ENCODE results near the gene UQCRH.
A peak's percentile ranks its signal among the peaks of the same experiment; 100 is the strongest.
"Not testable (repeated sequence)": the region's sequence is repeated elsewhere in the genome, so short reads cannot be mapped to it uniquely, and the experiment has no call there.

The UQCRH gene

GRCh38 chr1:46300673-46301405 is 2.7 kb upstream of the UQCRH start:
- DNase-seq (ENCODE audit: low spot score): no peak

- no peak for DNase-seq (ENCODE audit: low spot score)
Measured at GRCh38 chr1:46301406-46301807, 2.1 kb upstream of the UQCRH start.

GRCh38 chr1:46301808-46302640 is 1.5 kb upstream of the UQCRH start:
- peak; percentile 49 for DNase-seq (ENCODE audit: low spot score)

GRCh38 chr1:46302641-46303037 is 859 bp upstream of the UQCRH start:
- no peak for DNase-seq (ENCODE audit: low spot score)

- no peak for DNase-seq (ENCODE audit: low spot score)
Measured at GRCh38 chr1:46303872-46304326, 401 bp downstream of the UQCRH start.

GRCh38 chr1:46306159-46306530 is 2.6 kb downstream of the UQCRH start:
- no peak for DNase-seq (ENCODE audit: low spot score)

GRCh38 chr1:46309401-46310159 is 6.1 kb downstream of the UQCRH start:
- DNase-seq (ENCODE audit: low spot score): no peak

- DNase-seq (ENCODE audit: low spot score): no peak
Measured at GRCh38 chr1:46310321-46310720, 6.8 kb downstream of the UQCRH start.

GRCh38 chr1:46315669-46316403 is 12.3 kb downstream of the UQCRH start:
- DNase-seq (ENCODE audit: low spot score): no peak

GRCh38 chr1:46317323-46317722 is 13.8 kb downstream of the UQCRH start:
- no peak for DNase-seq (ENCODE audit: low spot score)

- DNase-seq (ENCODE audit: low spot score): not testable (repeated sequence)
Measured at GRCh38 chr1:46319301-46319700, 15.8 kb downstream of the UQCRH start.

- DNase-seq (ENCODE audit: low spot score): not testable (repeated sequence)
Measured at GRCh38 chr1:46319960-46320914, 16.7 kb downstream of the UQCRH start.

- not testable (repeated sequence) for DNase-seq (ENCODE audit: low spot score)
Measured at GRCh38 chr1:46322191-46322590, 18.7 kb downstream of the UQCRH start.

- DNase-seq (ENCODE audit: low spot score): not testable (repeated sequence)
Measured at GRCh38 chr1:46325285-46326076, 22.0 kb downstream of the UQCRH start.

GRCh38 chr1:46328182-46328581 is 24.7 kb downstream of the UQCRH start:
- DNase-seq (ENCODE audit: low spot score): not testable (repeated sequence)

- not testable (repeated sequence) for DNase-seq (ENCODE audit: low spot score)
Measured at GRCh38 chr1:46329807-46330206, 26.3 kb downstream of the UQCRH start.

GRCh38 chr1:46330381-46330780 is 26.9 kb downstream of the UQCRH start:
- not testable (repeated sequence) for DNase-seq (ENCODE audit: low spot score)

GRCh38 chr1:46331786-46332540 is 28.5 kb downstream of the UQCRH start:
- not testable (repeated sequence) for DNase-seq (ENCODE audit: low spot score)
